ENCODE results near the gene EGLN1. TPM values are rescaled to one million over a fixed set of nuclear protein-coding genes. Genes with fewer than 3 reads are reported as not detected.

EGLN1 gene
- total and polyA plus RNA-seq, 2 of the 8 experiments (the other 6 are each of a cell fraction or from before 2014, with no cell fraction given): 4.0 to 6.4 TPM

DNA sequence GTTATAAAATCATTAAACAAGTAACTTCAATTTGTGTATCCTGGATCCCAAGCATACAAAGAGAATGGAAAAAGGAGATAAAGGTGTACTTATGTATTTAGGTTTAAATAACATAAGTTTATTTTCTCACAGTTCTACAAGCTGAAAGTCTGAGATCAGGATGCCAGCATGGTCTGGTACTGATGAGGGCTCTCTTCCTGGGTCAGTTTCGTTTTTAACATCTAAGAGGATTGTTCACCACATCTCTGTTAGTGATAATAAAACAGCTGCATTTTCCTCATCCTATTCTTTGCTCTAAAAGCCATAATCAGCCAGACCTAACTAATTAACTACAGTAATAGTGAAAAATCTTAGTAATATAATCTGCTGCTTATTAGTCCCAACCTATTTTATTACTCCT, 5.2 kb downstream of the EGLN1 start:
- H3K9ac ChIP-seq (replicated peaks in 1 of 4; ENCODE audit: extremely low read depth in 1 of 4, low read depth in 3 of 4, low read length in 3 of 4): no peak overlapping the region
- no peak overlapping the region for H2AFZ ChIP-seq (ENCODE audit: low read length)
- no peak overlapping the region for H2BK12ac ChIP-seq (ENCODE audit: low read depth, low read length)
- H4K20me1 ChIP-seq (replicated peaks in 1 of 2; ENCODE audit: control insufficient read depth in 1 of 2, insufficient read depth in 2 of 2, low read length in 2 of 2): peaks cover 5 to 17% of the 10 kb centered on the region in 2 experiments
- ChIA-PET POLR2A (ENCODE audit: partially characterized antibody) (no interaction called here), CTCF (ENCODE audit: partially characterized antibody) (interaction anchor here (0.6 kb wide), 1 partner anchor 345 kb away, joined by 6 read pairs; no protein-coding TSS in a partner anchor)
- no peak overlapping the region for H3K4me3 ChIP-seq (ENCODE audit: extremely low read depth in 1 of 4, insufficient read depth in 2 of 4, low read depth in 3 of 4, low read length in 4 of 4)
- no peak for FAIRE-seq
- no peak overlapping the region for H3K4me2 ChIP-seq (ENCODE audit: insufficient read depth in 1 of 2, low read depth in 2 of 2, low read length in 2 of 2)
- no peak overlapping the region for H2AK5ac ChIP-seq (ENCODE audit: low read depth, low read length)
- no peak overlapping the region for H3K14ac ChIP-seq (ENCODE audit: insufficient read length)
- H4K8ac ChIP-seq (ENCODE audit: extremely low read depth, insufficient read depth, low read length): no peak overlapping the region
- H3K79me1 ChIP-seq (ENCODE audit: low read depth, low read length): no peaks in the 10 kb centered on the region; the same call in 1 of the 2 replicates
- H3K4me1 ChIP-seq (replicated peaks in 1 of 4; ENCODE audit: control insufficient read depth in 3 of 4, insufficient read depth in 4 of 4, low read length in 3 of 4): peaks cover 0 to 12% (median 0%) of the 10 kb centered on the region in 4 experiments; a peak in 4 of 7 replicates
- DNase-seq (ENCODE audit: low read depth in 1 of 2, low spot score in 2 of 2): no peak
- no peak overlapping the region for H2BK20ac ChIP-seq (ENCODE audit: low read length)
- no peak overlapping the region for H3K18ac ChIP-seq (ENCODE audit: extremely low read depth, low read length)
- no peak overlapping the region for H2BK120ac ChIP-seq (replicated peaks; ENCODE audit: low read depth, low read length)
- H3K23me2 ChIP-seq (ENCODE audit: low read depth, low read length): peaks cover 8% of the 10 kb centered on the region; the same call in 1 of the 2 replicates
- no peaks in the 10 kb centered on the region for H3K36me3 ChIP-seq (ENCODE audit: control insufficient read depth in 2 of 4, insufficient read depth in 4 of 4, low read length in 3 of 4)
- WGBS, 2 experiments (ENCODE audit: extremely low coverage in 1 of 2, insufficient coverage in 1 of 2, insufficient read length in 1 of 2, insufficient replicate concordance in 2 of 2, low coverage in 1 of 2, low lambda C conversion rate in 2 of 2, missing lambda C conversion rate in 1 of 2): 85% methylated on average over 1 of the region's 1 CpG; no CpG with 5 or more reads in 1 of the 2 experiments
- peaks cover 0 to 13% of the 10 kb centered on the region in 2 experiments; a peak in 2 of 4 replicates for H3K79me2 ChIP-seq (ENCODE audit: control insufficient read depth in 1 of 2, insufficient read depth in 2 of 2, low read length in 2 of 2)
- no peak overlapping the region for H2BK15ac ChIP-seq (ENCODE audit: low read length)
- no peak overlapping the region for H4K91ac ChIP-seq (replicated peaks; ENCODE audit: insufficient read length, low read length)
- H3K27ac ChIP-seq (ENCODE audit: low read depth, low read length): no peak overlapping the region
- no peak overlapping the region for H2BK5ac ChIP-seq (ENCODE audit: low read depth, low read length)
- no peak overlapping the region for H3K23ac ChIP-seq (ENCODE audit: insufficient read length)
- no peak overlapping the region for H3K56ac ChIP-seq (replicated peaks; ENCODE audit: insufficient read length, low read depth, low read length)
- no peaks in the 10 kb centered on the region for H3K9me3 ChIP-seq (ENCODE audit: insufficient read depth in 2 of 2, low read depth in 1 of 2, low read length in 1 of 2)
- H3K27me3 ChIP-seq (replicated peaks in 1 of 4; ENCODE audit: control insufficient read depth in 3 of 4, extremely low read depth in 1 of 4, insufficient read depth in 3 of 4, low read length in 3 of 4): peaks cover 10 to 37% (median 28%) of the 10 kb centered on the region in 4 experiments
- no peak overlapping the region for H4K5ac ChIP-seq (ENCODE audit: insufficient read length, low read depth, low read length)
- no peak overlapping the region for H3K4ac ChIP-seq (replicated peaks; ENCODE audit: insufficient read length, low read depth, low read length)
- no peak for TF ChIP-seq KDM5A (IDR thresholded peaks at IDR 0.05; ENCODE audit: low read length)

Measured in H1 (cell line).